Astrocyte (in vitro differentiated cells and primary cell): ENCODE data around the gene NYNRIN. TPM values are rescaled to one million over a fixed set of nuclear protein-coding genes. Genes with fewer than 3 reads are reported as not detected.
A peak's percentile ranks its signal among the peaks of the same experiment; 100 is the strongest.

ENCODE experiments used
- DNase-seq: peaks from one replicate; pipeline ENCODE4 v3.0.0-alpha.2; 2010; ENCODE audit warnings: low read depth
- FAIRE-seq: peaks from 2 replicates; lab custom pipeline; 2011; peaks lifted over from hg19 to GRCh38; lab: Jason Lieb, UNC
- H2AFZ ChIP-seq: 2 replicates; pipeline ENCODE4 v1.6.0; 2012; ENCODE audit warnings: low read depth, low read length, inconsistent platforms
- H3K27ac ChIP-seq: 2 replicates; pipeline ENCODE4 v1.5.1; 2011; ENCODE audit warnings: low read depth, low read length, inconsistent platforms
- H3K27me3 ChIP-seq: 2 replicates; pipeline ENCODE4 v1.6.0; 2011; ENCODE audit warnings: low read length, inconsistent platforms; ENCODE audit not compliant: insufficient read depth
- H3K36me3 ChIP-seq: 2 replicates; pipeline ENCODE4 v1.5.1; 2011; ENCODE audit warnings: low read length, inconsistent platforms; ENCODE audit not compliant: insufficient read depth
- H3K4me1 ChIP-seq: 2 replicates; pipeline ENCODE4 v1.5.1; 2011; ENCODE audit warnings: low read length, inconsistent platforms; ENCODE audit not compliant: insufficient read depth
- H3K4me2 ChIP-seq: 2 replicates; pipeline ENCODE4 v1.6.0; 2012; ENCODE audit warnings: low read length, inconsistent platforms
- H3K4me3 ChIP-seq: 2 replicates; pipeline ENCODE4 v1.5.1; 2011; ENCODE audit warnings: low read depth, mild to moderate bottlenecking, low read length, inconsistent platforms; ENCODE audit not compliant: insufficient read depth
- H3K79me2 ChIP-seq: 2 replicates; pipeline ENCODE4 v1.6.0; 2012; ENCODE audit warnings: mild to moderate bottlenecking, low read length, inconsistent platforms; ENCODE audit not compliant: insufficient read depth
- H3K9ac ChIP-seq: 2 replicates; pipeline ENCODE4 v1.6.0; 2012; ENCODE audit warnings: mild to moderate bottlenecking, low read length, inconsistent platforms
- H3K9me3 ChIP-seq: 2 replicates; pipeline ENCODE4 v1.5.1; 2012; ENCODE audit warnings: low read depth, mild to moderate bottlenecking, low read length, inconsistent platforms; ENCODE audit not compliant: insufficient read depth
- H4K20me1 ChIP-seq: 2 replicates; pipeline ENCODE4 v1.6.0; 2012; ENCODE audit warnings: low read length, inconsistent platforms; ENCODE audit not compliant: insufficient read depth
- H3K27ac Mint-ChIP-seq: one replicate; pipeline ENCODE4 v1.8.0; 2021; ENCODE audit warnings: mild to moderate bottlenecking, mixed read lengths; ENCODE audit not compliant: unreplicated experiment
- H3K27me3 Mint-ChIP-seq: one replicate; pipeline ENCODE4 v1.8.0; 2021; ENCODE audit warnings: low read depth, mixed read lengths; ENCODE audit not compliant: unreplicated experiment
- H3K36me3 Mint-ChIP-seq: one replicate; pipeline ENCODE4 v1.8.0; 2021; ENCODE audit warnings: low read depth, mixed read lengths; ENCODE audit not compliant: unreplicated experiment
- H3K4me1 Mint-ChIP-seq: one replicate; pipeline ENCODE4 v1.8.0; 2021; ENCODE audit warnings: low read depth, mixed read lengths; ENCODE audit not compliant: unreplicated experiment
- H3K4me3 Mint-ChIP-seq: one replicate; pipeline ENCODE4 v1.8.0; 2021; ENCODE audit warnings: mild to moderate bottlenecking, moderate library complexity, mixed read lengths; ENCODE audit not compliant: unreplicated experiment
- H3K9me3 Mint-ChIP-seq: one replicate; pipeline ENCODE4 v1.8.0; 2021; ENCODE audit warnings: mild to moderate bottlenecking, mixed read lengths; ENCODE audit not compliant: unreplicated experiment
- CTCF ChIP-seq: IDR thresholded peaks from 2 replicates; pipeline ENCODE4 v1.5.1; 2011; ENCODE audit warnings: low read depth, mild to moderate bottlenecking, inconsistent platforms, low read length, moderate library complexity; ENCODE audit not compliant: insufficient read depth
- EZH2 ChIP-seq: IDR thresholded peaks from 2 replicates; pipeline ENCODE4 v1.6.1; 2012; ENCODE audit warnings: mild to moderate bottlenecking, low read length, inconsistent platforms; ENCODE audit not compliant: insufficient read depth
- total RNA-seq: library from RNA; stranded (reverse); gene quantifications from 2 replicates; pipeline ENCODE4 v1.2.1, GENCODE V29; 2021

NYNRIN gene
- total RNA-seq, 1 donor from 2014 or later: 25.4 TPM

DNA sequence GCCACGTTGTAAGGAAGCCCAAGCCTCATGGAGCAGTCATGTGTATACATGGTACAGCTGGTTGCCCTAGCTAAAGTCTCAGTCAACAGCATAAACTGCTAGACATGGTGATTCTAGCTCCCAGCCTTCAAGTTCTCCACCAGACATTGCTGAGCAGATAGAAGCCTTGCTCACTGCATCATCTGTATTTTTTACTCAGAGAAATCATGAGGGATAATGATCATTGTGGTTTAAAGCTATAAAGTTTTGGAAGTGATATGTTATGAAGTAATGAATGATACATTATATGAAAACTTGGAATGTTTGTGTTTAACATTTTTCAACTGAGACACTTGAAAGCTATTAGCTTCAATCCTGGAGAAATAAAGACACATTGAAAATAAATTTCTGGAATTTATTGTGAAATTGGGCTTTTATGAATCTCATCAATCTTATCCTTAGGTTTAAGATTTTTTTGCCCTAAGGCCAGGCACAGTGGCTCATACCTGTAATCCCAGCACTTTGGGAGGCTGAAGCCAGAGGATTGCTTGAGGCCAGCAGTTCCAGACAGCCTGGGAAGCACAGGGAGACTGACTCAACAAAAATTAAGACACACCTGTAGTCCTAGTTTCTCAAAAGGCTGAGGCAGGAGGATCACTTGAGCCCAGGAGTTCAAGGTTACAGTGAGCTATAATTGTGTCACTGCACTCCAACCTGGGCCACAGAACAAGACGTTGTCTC lies 36.4 kb upstream of the NYNRIN start:
- Histone ChIP-seq H3K27me3 (peaks cover 5% of the 10 kb centered on the region), H3K36me3 (no peaks in the 10 kb centered on the region), H2AFZ (no peak overlapping the region), H3K4me2 (no peak overlapping the region), H4K20me1 (no peaks in the 10 kb centered on the region), H3K4me1 (peaks cover 12% of the 10 kb centered on the region), H3K9ac (no peak overlapping the region), H3K9me3 (no peaks in the 10 kb centered on the region), H3K4me3 (no peak overlapping the region), H3K27ac (no peak overlapping the region), H3K79me2 (no peaks in the 10 kb centered on the region)
- no peaks in the 10 kb centered on the region for H3K9me3 Mint-ChIP-seq
- FAIRE-seq (no peak), DNase-seq (no peak)
- H3K27me3 Mint-ChIP-seq: peaks cover 27% of the 10 kb centered on the region
- no peak overlapping the region for H3K4me3 Mint-ChIP-seq
- H3K27ac Mint-ChIP-seq: no peak overlapping the region
- TF ChIP-seq EZH2: no peak
- no peak for TF ChIP-seq CTCF
- H3K36me3 Mint-ChIP-seq: no peaks in the 10 kb centered on the region
- peaks cover 12% of the 10 kb centered on the region for H3K4me1 Mint-ChIP-seq

DNA sequence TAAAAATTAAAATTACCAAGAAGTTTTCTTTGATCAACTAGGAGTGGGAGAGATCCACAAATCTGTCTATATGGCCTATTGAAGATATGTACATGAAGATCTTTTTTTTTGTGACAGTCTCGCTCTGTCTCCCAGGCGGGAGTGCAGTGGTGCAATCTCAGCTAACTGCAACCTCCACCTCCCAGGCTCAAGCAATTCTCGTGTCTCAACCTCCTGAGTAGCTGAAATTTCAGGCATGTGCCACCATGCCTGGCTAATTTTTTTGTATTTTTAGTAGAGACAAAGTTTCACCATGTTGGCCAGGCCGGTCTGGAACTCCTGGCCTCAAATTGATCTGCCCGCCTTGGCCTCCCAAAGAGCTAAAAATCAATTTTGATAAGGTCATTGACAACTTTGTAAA lies 35.4 kb upstream of the NYNRIN start:
- Mint-ChIP-seq H3K4me1 (peaks cover 15% of the 10 kb centered on the region), H3K4me3 (no peak overlapping the region), H3K27me3 (peaks cover 22% of the 10 kb centered on the region), H3K36me3 (no peaks in the 10 kb centered on the region), H3K27ac (no peak overlapping the region), H3K9me3 (no peaks in the 10 kb centered on the region)
- DNase-seq (no peak), FAIRE-seq (no peak)
- TF ChIP-seq EZH2 (no peak), CTCF (no peak)
- H3K4me2 ChIP-seq: no peak overlapping the region
- H3K27me3 ChIP-seq: peaks cover 4% of the 10 kb centered on the region
- no peaks in the 10 kb centered on the region for H3K36me3 ChIP-seq
- H3K4me3 ChIP-seq: no peak overlapping the region
- H3K4me1 ChIP-seq: peaks cover 15% of the 10 kb centered on the region
- no peak overlapping the region for H2AFZ ChIP-seq
- no peak overlapping the region for H3K27ac ChIP-seq
- no peak overlapping the region for H3K9ac ChIP-seq
- H3K9me3 ChIP-seq: no peaks in the 10 kb centered on the region
- no peaks in the 10 kb centered on the region for H4K20me1 ChIP-seq
- no peaks in the 10 kb centered on the region for H3K79me2 ChIP-seq

DNA sequence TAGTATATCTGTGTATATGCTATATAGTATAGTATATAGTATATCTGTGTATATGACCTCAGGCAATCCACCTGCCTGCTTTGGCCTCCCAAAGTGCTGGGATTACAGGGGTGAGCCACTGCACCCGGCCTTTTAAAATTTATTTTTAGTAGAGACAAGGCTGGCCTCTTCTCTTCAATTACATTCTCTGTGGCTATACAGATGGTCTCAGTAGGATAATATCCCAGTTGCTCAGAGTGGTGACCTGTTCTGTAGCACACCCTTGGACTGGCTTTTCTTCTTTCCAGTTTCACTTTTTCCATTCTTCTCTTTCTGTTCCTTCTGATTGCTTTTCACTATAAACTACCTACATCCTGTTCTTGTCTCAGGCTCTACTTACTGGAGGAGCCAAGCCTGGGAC lies 34.0 kb upstream of the NYNRIN start:
- Histone ChIP-seq H3K27ac (no peak overlapping the region), H4K20me1 (no peaks in the 10 kb centered on the region), H3K27me3 (no peaks in the 10 kb centered on the region), H3K9me3 (no peaks in the 10 kb centered on the region), H2AFZ (no peak overlapping the region), H3K4me1 (peaks cover 21% of the 10 kb centered on the region), H3K79me2 (no peaks in the 10 kb centered on the region), H3K36me3 (no peaks in the 10 kb centered on the region), H3K9ac (no peak overlapping the region), H3K4me2 (peak overlapping the region; percentile 100), H3K4me3 (no peak overlapping the region)
- no peak for FAIRE-seq
- Mint-ChIP-seq H3K4me1 (peaks cover 15% of the 10 kb centered on the region), H3K4me3 (no peak overlapping the region), H3K27me3 (peaks cover 19% of the 10 kb centered on the region), H3K27ac (no peak overlapping the region), H3K9me3 (no peaks in the 10 kb centered on the region), H3K36me3 (no peaks in the 10 kb centered on the region)
- no peak for DNase-seq
- TF ChIP-seq CTCF (no peak), EZH2 (no peak)
